Upper lobe of left lung (tissue), 4 donors: ENCODE data around the gene NUP214.
"Not testable (repeated sequence)": the region's sequence is repeated elsewhere in the genome, so short reads cannot be mapped to it uniquely, and the experiment has no call there.

Experiments used
- POLR2A ChIP-seq, 4 donors: fragments of 450-650 bp; IDR thresholded peaks; one replicate each; pipeline ENCODE4 v1.5.1; 2016 to 2017; ENCODE audit warnings: antibody characterized with exemption in 4 of 4, mild to moderate bottlenecking in 2 of 4
- POLR2AphosphoS5 ChIP-seq, 2 donors: sonication (generic); formaldehyde crosslinking; IDR thresholded peaks; one replicate each; pipeline ENCODE4 v1.5.1; 2017; ENCODE audit warnings: antibody characterized with exemption in 2 of 2
- TF ChIP-seq, protein P1 (sequence below), 6 experiments: fragments of 450-650 bp in 4 of 6; fragments of 200-600 bp in 2 of 6; sonication (generic) in 2 of 6; IDR thresholded peaks; one replicate each; pipeline ENCODE4 v1.5.1; 2016 to 2019; ENCODE audit warnings: antibody characterized with exemption in 6 of 6

GRCh38 chr9:131211920-131212319, 86.5 kb downstream of the NUP214 start:
- TF ChIP-seq, protein P1, sequence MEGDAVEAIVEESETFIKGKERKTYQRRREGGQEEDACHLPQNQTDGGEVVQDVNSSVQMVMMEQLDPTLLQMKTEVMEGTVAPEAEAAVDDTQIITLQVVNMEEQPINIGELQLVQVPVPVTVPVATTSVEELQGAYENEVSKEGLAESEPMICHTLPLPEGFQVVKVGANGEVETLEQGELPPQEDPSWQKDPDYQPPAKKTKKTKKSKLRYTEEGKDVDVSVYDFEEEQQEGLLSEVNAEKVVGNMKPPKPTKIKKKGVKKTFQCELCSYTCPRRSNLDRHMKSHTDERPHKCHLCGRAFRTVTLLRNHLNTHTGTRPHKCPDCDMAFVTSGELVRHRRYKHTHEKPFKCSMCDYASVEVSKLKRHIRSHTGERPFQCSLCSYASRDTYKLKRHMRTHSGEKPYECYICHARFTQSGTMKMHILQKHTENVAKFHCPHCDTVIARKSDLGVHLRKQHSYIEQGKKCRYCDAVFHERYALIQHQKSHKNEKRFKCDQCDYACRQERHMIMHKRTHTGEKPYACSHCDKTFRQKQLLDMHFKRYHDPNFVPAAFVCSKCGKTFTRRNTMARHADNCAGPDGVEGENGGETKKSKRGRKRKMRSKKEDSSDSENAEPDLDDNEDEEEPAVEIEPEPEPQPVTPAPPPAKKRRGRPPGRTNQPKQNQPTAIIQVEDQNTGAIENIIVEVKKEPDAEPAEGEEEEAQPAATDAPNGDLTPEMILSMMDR (IDR thresholded peaks at IDR 0.05): not testable (repeated sequence)
- TF ChIP-seq POLR2A, POLR2AphosphoS5 (IDR thresholded peaks at IDR 0.05): not testable (repeated sequence)
